AG20443 (cell line): ENCODE measurements around the gene LDLRAP1.
"Not testable (repeated sequence)": the region's sequence is repeated elsewhere in the genome, so short reads cannot be mapped to it uniquely, and the experiment has no call there.

Experiments used
- DNase-seq: peaks from one replicate; pipeline ENCODE4 v3.0.0; 2012; ENCODE audit warnings: low spot score, mixed read lengths

LDLRAP1 gene, protein sequence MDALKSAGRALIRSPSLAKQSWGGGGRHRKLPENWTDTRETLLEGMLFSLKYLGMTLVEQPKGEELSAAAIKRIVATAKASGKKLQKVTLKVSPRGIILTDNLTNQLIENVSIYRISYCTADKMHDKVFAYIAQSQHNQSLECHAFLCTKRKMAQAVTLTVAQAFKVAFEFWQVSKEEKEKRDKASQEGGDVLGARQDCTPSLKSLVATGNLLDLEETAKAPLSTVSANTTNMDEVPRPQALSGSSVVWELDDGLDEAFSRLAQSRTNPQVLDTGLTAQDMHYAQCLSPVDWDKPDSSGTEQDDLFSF

DNA sequence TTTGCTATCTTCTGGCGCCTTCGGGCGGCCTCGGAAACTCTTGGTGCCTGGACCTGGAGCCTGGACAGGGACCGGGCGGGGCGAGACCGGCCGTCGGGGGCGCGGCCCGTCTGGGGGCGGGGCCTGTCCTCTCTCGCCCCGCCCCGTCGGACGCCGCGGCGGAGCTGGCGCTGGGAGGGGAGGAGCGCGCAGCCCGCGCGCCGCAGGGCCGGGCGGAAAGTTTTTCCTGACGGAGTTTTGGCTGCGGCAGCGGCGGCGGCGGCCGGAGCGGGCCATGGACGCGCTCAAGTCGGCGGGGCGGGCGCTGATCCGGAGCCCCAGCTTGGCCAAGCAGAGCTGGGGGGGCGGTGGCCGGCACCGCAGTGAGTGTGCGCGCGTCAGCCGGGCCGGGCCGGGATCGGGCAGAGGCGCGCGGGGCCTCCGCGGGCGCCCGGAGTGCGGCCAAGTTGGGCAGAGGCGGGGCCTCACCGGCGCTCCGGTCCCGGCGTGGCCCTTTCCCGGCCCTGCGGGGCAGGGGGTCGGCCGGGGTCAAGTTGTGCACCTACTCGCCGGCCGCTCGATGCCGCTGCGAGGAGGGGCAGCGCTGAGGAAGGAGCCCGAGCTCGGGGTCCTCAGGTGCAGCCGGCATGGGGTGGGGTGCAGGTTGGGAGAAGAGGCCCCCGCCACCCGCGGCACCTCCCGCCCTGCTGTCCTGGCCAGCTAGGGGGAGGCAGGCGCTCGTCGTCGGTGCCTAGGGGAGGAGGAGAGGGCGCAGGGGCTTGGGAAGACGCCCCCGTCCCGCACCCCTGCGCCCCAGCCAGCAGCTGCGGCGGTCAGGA lies at the start of gene LDLRAP1:
Gene LDLRAP1 (plus strand): TSS at position 182 of the 818 bp plus-strand sequence. CDS start 93 bp downstream, at position 275.
- peak; percentile 98 for DNase-seq

DNA sequence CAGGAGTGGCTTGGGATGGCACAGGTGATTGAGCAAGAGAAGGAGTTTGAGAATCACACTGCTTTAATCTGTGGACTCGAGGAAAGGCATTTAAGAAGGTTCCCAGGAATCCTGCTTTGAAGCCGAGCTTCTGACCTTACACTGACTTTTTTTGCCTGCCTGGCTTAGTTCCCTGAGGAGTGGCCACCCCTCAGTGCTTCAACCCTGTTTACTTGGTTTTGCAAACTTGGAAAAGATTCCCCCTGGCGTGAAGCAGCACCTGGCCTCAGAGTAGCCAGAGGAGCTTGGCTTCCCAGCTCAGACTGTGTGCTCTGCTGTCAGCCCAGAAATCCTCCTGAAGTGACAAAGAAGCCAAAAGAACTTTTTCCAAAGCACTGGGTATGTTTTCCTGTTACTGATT lies 48.5 kb upstream of the LDLRAP1 start:
- no peak for DNase-seq

DNA sequence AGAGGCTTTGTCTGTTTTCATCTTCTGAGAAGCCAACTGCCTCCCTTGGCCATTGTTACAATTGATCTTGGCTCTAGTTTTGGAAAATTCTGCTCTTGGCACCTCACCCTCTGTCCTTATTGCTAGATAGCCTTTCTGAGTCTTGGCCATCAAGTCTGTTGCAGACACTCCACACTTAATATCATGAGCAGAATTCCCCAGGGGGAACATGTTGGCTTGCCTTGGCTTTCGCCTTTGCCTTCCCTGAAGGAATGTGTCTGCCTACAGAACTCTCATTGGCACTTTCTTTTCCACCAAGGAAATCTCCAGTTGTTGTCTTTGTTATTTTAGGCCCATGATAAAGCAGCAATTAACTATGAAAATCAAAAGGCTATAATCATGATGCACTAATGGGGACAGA lies 42.7 kb upstream of the LDLRAP1 start:
- DNase-seq = no peak

DNA sequence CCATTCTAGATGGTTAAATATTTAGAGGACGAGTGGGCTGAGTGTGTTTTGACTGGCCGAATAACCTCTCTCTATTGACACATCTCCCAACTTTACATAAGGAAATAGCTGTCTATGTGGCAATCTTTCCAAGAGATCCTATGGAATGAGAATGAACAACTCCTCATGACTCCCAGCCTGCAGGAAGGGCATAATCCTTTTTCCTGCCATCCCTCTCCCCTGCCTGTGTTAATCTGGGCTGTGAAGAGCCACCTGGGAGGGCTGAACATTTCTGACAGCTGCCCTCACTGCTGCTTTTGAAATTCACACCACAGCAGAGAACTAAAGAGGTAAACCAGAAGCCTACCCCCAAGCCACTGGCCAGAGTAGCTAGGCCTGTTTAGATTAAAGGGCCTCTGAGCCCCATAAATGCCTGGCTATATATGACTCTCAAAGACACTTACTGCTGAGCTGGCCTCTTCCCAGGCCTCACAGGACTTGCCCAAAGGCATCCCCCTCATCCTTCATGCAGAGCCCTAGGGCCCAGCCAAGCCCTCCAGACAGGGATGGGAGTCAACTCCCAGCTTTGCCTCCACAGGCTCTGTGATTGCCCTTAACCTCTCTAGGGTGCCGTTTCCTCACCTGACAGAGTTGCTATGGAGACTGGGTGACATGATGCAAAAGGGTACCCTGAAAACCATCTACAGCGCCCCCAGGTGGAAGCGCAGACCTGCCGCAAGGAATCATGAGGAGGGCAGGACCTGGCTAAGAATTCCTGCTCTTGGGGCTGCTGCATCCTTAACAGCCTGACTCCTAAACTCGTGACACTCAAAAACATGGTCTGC lies 42.0 kb upstream of the LDLRAP1 start:
- no peak for DNase-seq

DNA sequence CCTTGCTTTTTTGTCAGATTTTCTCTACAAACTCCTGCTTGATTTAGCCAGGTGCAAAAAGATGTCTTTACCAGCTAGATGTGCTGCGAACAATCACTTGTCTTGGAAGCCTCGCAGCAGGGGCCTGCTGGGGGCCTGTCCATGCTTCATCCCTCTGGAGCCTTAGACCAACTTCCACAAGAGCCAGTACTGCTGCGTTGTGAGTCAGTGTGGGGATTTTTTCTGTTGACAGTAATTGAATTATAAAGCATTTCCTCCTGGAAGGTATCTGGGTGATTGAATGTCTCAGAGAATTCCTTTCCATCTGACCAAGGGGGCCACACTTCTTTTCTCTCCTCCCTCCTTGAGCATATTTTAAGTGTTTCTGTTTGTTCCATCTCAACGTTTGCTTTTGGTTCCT lies 40.4 kb upstream of the LDLRAP1 start:
- no peak for DNase-seq

DNA sequence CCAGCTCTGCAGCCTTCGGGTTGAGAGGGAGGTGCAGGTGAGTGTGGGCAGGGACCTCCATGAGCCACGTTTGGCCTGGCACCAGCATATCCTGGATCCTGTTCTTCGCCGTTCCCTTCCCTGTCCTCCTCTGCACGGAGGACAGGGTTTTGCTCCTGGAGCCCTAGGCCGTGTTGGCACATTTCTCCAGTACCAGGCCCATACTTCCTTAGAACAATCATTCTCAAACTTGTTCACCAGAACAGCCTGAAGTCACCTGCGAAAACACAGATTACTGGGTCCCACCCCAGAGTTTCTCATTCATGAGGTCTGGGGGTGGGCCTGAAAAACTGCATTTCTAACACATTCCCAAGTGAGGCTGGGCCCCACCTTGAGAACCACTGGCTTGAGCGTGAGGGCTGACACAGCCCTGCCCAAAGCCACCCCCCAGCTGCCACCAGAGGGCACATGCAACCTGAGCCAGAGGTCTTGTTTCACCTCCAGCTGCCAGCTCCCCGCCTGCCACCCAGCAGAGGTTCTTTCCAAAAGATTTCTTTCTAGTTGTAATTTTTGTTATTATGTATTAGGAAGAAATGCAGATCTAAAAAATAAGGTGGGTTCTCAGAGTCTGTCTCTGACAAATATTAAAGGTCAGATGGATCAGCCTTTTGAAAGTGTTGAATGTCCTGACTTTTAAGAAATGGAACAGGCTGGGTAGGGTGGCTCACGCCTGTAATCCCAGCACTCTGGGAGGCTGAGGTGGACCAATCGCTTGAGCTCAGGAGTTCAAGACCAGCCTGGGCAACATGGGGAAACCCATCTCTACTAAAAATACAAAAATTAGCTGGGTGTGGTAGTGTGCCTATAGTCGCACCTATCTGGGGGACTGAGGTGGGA lies 39.6 kb upstream of the LDLRAP1 start:
- DNase-seq = peak; percentile 56

DNA sequence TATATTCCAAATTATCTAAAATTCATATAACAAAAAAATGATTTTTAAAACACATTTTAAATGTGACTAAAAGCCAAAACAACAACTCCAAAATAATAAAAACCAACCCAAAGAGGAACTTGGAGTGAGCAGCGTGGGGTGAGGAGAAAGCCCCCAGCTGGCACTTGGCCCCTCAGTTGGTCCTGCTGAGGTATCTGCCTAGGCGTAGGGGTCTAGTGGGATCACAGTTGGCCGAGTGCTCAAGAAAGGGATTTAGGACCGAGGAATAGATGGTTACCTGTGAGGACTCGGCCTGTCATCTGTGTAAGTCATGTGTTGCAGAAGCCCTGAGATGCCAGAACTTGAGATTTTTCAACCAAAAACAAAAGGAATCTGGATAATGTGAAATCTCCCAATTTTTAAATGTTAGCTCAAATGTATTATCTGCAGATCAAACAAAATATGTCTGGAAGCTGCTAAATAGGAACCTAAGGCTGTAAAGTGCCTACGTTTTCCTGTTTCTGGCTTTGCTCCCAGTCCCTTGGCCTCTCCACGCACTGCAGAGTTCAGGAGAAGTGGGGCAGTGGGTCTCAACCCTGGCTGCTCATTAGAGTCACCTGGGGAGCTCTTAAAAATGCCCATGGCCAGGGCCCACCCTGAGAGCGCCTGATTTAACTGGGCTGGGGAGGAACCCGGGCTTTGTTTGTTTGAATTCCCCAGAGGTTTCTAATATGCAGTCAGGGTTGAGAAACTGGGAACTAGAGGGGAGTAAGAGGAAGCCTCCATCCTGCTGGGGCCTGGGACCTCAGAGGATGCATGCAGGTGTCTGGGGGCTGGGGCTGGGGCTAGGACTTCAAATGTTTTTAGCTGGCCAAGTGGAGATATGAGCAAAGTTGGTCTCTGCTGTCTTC lies 38.5 kb upstream of the LDLRAP1 start:
- DNase-seq = no peak

DNA sequence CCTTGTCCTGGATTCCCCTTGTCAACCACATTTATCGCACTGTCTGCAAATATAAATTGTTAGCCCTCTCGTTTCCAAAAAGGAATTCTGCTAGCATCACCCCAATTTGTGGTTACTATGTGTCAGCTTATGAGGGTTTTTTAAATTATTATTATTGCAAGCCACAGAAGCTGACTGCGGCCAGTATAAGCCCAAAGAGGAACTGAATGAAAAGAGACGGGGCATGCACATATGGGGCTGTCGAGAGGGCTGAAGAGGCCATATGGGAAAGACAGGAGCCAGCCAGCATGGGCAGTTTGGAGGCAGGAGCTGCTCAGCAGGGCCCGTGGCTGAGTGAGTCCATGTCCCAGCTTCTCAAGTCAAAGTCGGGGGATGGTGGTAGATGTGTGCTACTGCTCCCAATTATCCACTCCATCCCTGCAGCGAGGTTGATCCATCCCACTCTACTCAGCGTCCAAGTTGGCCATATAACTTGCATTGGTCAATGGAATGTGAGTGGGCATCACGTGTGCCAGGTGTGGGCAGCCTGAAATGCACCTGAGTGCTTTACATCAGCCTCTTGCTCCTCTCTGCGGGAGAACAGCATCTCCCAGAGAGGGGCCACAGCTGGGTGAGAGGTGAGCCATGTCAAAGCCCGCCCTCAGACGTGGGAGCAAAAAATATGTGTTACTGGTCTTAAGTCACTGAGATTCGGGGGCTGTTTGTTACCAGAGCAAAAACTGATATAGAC lies 37.6 kb upstream of the LDLRAP1 start:
- DNase-seq = no peak

DNA sequence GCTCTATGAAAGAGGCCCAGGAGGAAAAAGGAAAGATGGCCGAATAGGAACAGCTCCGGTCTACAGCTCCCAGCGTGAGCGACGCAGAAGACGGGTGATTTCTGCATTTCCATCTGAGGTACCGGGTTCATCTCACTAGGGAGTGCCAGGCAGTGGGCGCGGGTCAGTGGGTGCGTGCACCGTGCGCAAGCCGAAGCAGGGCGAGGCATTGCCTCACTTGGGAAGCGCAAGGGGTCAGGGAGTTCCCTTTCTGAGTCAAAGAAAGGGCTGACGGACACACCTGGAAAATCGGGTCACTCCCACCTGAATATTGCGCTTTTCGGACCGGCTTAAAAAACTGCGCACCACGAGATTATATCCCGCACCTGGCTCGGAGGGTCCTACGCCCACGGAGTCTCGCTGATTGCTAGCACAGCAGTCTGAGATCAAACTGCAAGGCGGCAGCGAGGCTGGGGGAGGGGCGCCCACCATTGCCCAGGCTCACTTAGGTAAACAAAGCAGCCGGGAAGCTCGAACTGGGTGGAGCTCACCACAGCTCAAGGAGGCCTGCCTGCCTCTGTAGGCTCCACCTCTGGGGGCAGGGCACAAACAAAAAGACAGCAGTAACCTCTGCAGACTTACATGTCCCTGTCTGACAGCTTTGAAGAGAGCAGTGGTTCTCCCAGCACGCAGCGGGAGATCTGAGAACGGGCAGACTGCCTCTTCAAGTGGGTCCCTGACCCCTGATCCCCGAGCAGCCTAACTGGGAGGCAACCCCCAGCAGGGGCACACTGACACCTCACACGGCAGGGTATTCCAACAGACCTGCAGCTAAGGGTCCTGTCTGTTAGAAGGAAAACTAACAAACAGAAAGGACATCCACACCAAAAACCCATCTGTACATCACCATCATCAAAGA lies 36.6 kb upstream of the LDLRAP1 start:
- DNase-seq = not testable (repeated sequence)

DNA sequence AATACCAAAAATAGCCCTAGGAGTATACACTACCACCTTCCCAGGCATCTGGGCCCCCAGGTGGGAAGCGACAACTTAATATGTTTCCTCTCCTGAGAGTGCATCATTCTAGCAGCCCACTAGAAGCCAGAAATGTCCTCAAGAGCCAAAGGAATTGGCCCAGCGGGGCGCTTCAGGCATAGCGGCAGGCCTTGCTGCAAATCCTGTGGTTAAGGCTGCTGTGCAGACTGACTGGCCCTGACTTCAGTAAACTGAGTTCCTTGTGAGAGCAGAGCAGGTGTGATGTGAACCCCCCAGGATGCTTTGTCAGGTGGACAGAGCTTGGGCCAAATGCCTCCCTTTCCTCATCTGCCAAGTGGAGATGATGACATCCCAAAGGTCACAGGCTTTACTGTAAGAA lies 29.7 kb upstream of the LDLRAP1 start:
- DNase-seq = no peak

DNA sequence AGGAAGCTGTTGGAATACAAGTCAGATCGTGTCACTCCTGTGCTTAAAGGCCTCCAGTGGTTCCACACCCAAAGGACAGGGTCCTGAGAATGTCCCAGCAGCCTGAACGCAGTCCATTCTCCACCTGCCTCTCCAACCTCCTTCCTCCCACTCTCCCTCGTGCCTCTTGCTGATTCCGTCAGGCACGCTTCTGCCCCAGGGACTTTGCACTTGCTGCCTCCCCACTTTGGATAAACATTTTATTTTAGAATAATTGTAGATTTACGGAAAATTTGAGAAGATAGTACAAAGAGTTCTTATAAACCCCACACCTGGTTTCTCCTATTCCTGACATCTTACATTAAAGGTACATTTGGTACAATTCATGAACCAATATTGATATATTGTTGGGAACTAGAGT lies 28.4 kb upstream of the LDLRAP1 start:
- DNase-seq = no peak

DNA sequence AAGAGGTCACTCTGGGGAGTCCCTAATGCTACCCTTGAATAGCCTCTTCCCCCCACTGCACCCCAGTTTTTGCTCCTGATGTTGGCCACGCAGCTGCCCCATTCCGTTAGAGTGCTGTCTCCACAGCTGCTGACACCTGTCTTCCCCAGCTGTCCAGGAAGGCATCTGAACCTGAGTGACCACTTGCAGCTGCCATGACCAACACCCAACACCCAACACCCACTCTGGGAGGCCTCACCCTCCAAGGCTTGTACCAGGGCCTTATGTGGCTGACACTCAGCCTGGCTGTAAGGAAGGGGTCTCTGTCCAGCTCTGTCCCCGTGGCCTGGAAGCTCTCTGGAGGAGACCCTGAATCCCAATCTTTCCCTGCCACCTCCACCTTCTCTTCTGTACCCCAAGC lies 26.7 kb upstream of the LDLRAP1 start:
- no peak for DNase-seq

DNA sequence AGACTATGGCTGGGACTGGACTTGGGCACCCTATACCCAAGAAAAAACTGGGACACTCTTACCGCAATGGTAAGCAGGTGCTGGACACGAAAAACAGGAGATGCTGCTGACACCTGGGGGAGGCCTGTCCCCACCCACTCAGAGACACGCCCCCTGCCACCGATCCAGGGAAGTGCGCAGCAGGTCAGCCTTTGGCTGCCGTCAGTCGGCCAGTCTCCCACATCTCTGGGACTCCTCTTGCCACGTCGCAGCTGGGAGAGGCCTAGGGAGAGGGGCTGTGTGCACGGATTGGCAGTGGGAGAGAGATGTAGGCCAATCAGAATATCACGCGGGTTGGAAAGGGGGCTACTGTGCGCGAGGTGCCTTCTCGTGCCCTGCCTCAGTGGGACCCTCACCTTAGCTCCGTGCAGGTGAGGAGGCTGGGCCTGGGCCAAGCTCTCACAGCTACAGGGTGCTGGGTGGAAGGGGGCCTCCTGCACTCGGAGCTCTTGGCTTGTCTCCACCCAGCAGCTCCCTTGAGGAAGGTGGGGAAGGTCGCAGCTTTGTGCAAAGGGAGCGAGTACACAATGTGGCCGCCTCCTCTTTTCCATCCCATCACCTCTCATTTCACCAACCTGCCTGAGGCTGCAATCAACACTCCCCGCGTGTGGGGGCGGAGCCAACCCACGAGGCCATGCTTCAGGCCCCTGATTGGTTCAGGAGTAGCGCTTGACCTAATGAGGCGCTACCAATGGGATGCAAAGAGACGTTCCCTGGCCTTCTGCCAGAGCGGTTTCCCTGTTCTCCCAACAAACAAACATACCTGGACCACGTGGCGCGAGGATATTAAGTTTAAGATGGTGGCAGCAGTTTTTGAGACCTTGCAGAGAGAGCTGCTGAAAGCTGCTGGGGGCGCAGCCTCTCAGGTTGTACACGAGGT lies 25.7 kb upstream of the LDLRAP1 start:
- no peak for DNase-seq

DNA sequence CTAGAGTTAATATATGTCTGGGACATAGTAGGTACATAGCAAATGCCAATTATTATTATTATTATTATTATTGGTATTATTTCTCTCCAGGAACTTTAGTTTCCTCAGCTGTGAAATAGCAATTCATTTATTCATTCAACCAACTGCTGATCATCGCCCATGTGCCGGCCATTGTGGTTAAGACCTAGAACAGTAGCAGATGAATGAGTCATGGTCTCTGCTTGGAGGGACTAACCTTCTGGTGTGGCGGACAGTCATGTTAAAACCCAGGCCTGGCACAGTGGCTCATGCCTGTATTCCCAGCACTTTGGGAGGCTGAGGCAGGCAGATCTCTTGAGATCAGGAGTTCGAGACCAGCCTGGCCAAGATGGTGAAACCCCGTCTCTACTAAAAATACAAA lies 23.8 kb upstream of the LDLRAP1 start:
- DNase-seq = peak; percentile 85

DNA sequence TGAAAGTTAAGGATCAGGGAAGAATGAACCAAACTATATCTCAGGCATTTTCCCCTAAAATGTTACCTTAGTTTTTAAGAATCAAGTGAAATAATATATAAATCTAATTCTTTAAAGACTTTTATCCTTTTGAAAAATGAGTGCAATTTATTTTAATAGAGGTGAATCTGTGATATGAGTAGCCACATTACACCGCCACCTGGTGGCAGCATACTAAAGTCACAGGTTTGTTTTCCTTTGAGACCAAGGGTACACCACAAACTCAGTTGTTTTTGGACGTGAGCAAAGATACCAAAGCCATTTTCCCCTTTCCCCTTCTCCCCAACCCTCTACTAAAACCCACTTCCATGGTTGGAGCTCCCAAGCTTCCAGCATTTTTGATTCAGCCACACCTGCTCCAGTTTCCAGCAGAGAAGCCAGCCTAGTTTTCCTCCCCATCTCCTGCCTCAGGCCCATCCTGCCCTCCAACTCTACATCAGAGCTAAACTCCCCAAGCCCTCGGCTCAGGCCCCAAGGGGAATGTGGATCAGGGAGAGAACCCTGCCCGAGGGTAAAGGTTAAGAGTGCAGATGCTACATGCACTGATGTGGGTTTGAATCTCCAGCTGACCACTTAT lies 22.9 kb upstream of the LDLRAP1 start:
- DNase-seq = peak; percentile 68

DNA sequence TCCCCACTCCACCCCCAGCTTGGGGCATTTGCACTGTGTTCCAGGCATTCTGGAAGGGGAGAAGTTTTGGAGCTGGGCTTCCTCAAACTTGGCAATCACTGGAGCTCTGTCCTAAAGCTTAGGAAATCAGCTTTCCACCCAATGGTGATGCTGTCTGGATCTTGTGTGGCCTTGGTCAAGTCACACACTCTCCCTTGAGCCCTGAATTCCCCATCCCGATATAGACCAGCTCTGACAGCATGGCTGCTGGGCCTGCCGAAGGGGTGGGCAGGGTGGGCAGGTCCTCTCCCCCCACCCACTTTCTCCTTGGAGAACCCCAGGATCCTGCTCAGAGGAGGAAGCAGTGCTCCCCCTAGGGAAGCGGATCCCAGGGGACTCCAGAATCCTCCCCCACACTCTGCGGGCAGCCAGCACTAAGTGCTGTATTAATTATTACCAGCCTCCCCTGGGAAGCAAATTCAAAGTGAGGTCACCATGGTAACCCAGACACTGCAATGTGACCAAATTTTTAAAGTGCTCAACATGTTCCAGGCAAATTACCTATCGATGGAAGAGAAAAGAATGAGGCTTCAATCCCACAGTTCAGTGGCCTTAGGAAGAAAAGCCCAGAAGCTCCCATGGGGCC lies 21.3 kb upstream of the LDLRAP1 start:
- no peak for DNase-seq

DNA sequence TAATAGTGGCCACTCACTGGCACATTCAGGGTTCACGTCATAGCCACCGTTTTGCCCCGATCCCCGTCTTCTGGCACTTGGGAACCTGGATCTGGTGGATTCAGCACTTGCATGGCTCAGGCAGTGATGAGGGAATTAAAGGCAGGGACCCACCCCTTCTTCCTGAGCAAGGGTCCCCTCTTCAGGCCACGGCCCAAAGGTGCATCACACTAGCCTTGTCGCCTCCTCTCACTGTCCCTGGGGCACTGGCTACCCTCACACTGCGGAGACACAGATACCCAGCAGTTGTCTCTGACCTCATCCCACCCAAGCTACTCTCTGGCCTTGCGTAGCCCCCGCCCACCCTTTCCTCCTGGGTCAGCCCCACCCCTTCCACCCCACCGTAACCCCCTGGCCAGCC lies 19.9 kb upstream of the LDLRAP1 start:
- DNase-seq = no peak
